Uterus (tissue), 4 donors: ENCODE results near the gene FKBP2. TPM values are rescaled to one million over a fixed set of nuclear protein-coding genes. Genes with fewer than 3 reads are reported as not detected.

Experiments used
- DNase-seq, 2 donors: peaks; one replicate each; pipeline ENCODE4 v3.0.0-alpha.2; 2019 to 2020
- H3K27ac ChIP-seq, 2 donors: fragments of 200-600 bp; sonication (generic); 1 replicate in 1 of 2; 2 replicates in 1 of 2; pipeline ENCODE4 v1.5.1; 2016 to 2018
- H3K27me3 ChIP-seq, 2 donors: fragments of 200-600 bp; sonication (generic); one replicate each; pipeline ENCODE4 v1.5.1; 2018 to 2019; ENCODE audit warnings: control low read depth in 1 of 2
- H3K36me3 ChIP-seq, 2 donors: fragments of 200-600 bp; sonication (generic); one replicate each; pipeline ENCODE4 v1.5.1; 2019; ENCODE audit warnings: control low read depth in 1 of 2
- H3K4me1 ChIP-seq, 2 donors: fragments of 200-600 bp; sonication (generic); one replicate each; pipeline ENCODE4 v1.5.1; 2018 to 2019; ENCODE audit warnings: control low read depth in 1 of 2
- H3K4me3 ChIP-seq, 2 donors: fragments of 200-600 bp; sonication (generic); 1 replicate in 1 of 2; 2 replicates in 1 of 2; pipeline ENCODE4 v1.5.1; 2018 to 2019; ENCODE audit warnings: mild to moderate bottlenecking in 1 of 2
- H3K9me3 ChIP-seq, 2 donors: fragments of 200-600 bp; sonication (generic); one replicate each; pipeline ENCODE4 v1.5.1; 2019; ENCODE audit warnings: control low read depth in 1 of 2
- CTCF ChIP-seq, 4 experiments: fragments of 200-600 bp in 2 of 4; fragments of 450-650 bp in 2 of 4; sonication (generic) in 2 of 4; IDR thresholded peaks; one replicate each; pipeline ENCODE4 v1.5.1; 2016 to 2019; ENCODE audit warnings: antibody characterized with exemption in 4 of 4, mild to moderate bottlenecking in 2 of 4, moderate library complexity in 1 of 4
- POLR2A ChIP-seq, 2 donors: fragments of 450-650 bp; IDR thresholded peaks; one replicate each; pipeline ENCODE4 v1.6.1; 2016; ENCODE audit warnings: antibody characterized with exemption in 2 of 2, mild to moderate bottlenecking in 1 of 2, moderate library complexity in 1 of 2
- intact Hi-C: fragments of 100-400 bp; cut with DNase I; formaldehyde crosslinking; loops from one replicate; pipeline ENCODE4 v1.15.1; 2023; ENCODE audit warnings: low total_unique reads
- total RNA-seq, 4 donors: library from RNA; depleted of rRNA in 3 of 4; stranded (reverse); fragments of >200 nt in 3 of 4; gene quantifications; one replicate each; pipeline versions ENCODE4 v1.1.0 to v1.2.4, GENCODE V29; 2014 to 2023
- donor health status: DM: yes; HTN: yes; CAD: no.

FKBP2 gene
- total RNA-seq, 4 donors from 2014 or later: 22.3 to 74.0 (median 37.7) TPM

GRCh38 chr11:64227405-64227956 lies 13.4 kb upstream of the FKBP2 start:
- no peak overlapping the region for H3K27ac ChIP-seq
- peak in 1 of 2 donors; percentile 24 for DNase-seq
- H3K4me1 ChIP-seq: peaks cover 4 to 25% of the 10 kb centered on the region in 2 donors
- no peak for TF ChIP-seq CTCF (IDR thresholded peaks at IDR 0.05)
- TF ChIP-seq POLR2A (IDR thresholded peaks at IDR 0.05): no peak
- no peaks in the 10 kb centered on the region for H3K27me3 ChIP-seq
- no peak overlapping the region for H3K4me3 ChIP-seq
- no peaks in the 10 kb centered on the region for H3K36me3 ChIP-seq
- no peaks in the 10 kb centered on the region for H3K9me3 ChIP-seq
- intact Hi-C loops: no loop called here

GRCh38 chr11:64229090-64229743 lies 11.7 kb upstream of the FKBP2 start:
- Histone ChIP-seq H3K36me3 (no peaks in the 10 kb centered on the region), H3K9me3 (no peaks in the 10 kb centered on the region), H3K4me3 (no peak overlapping the region), H3K4me1 (peaks cover 4 to 33% of the 10 kb centered on the region in 2 donors), H3K27me3 (no peaks in the 10 kb centered on the region), H3K27ac (peak overlapping the region; percentile 90 to 96)
- TF ChIP-seq POLR2A (IDR thresholded peaks at IDR 0.05) (no peak), CTCF (IDR thresholded peaks at IDR 0.05) (no peak)
- intact Hi-C loops: no loop called here
- peak in 1 of 2 donors; percentile 26 for DNase-seq

DNA sequence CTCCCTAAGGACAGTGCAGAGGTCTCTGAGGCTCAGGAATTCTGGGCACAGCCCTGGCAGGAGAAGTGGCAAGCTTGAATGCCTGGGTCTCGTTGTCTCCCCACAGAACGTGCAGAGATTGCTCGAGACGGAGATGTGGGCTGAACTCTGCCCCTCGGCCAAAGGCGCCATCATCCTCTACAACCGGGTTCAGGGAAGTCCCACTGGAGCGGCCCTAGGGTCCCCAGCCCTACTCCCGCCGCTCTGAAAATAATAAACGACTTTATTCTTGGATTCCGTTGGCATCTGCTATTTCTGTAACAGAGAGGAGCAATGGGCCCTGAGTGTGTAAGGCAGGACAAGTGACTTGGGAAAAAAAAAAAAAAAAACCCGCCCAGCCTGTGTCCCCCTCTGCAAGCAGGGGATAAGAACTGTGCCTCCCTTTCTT lies 11.1 kb upstream of the FKBP2 start:
- Histone ChIP-seq H3K4me1 (peaks cover 4 to 33% of the 10 kb centered on the region in 2 donors), H3K27ac (peak overlapping the region; percentile 90 to 96), H3K27me3 (no peaks in the 10 kb centered on the region), H3K9me3 (no peaks in the 10 kb centered on the region), H3K4me3 (peak overlapping the region; percentile 54 to 79), H3K36me3 (no peaks in the 10 kb centered on the region)
- DNase-seq: peak in 1 of 2 donors; percentile 26
- TF ChIP-seq CTCF (IDR thresholded peaks at IDR 0.05) (no peak), POLR2A (IDR thresholded peaks at IDR 0.05) (no peak)
- intact Hi-C loops: no loop called here

GRCh38 chr11:64230171-64230984 lies 10.5 kb upstream of the FKBP2 start, which contains the start of gene DNAJC4:
Gene DNAJC4 (plus strand): TSS chr11:64230548. CDS start chr11:64230855, 307 bp downstream.
- H3K9me3 ChIP-seq: no peaks in the 10 kb centered on the region
- no peaks in the 10 kb centered on the region for H3K36me3 ChIP-seq
- H3K27ac ChIP-seq: peak within 1 kb of the TSS; percentile 90 to 96
- H3K27me3 ChIP-seq: no peaks in the 10 kb centered on the region
- DNase-seq: peak; percentile 91 to 95
- TF ChIP-seq POLR2A (IDR thresholded peaks at IDR 0.05): peak in 1 of 2 donors; percentile 67
- no peak for TF ChIP-seq CTCF (IDR thresholded peaks at IDR 0.05)
- intact Hi-C loops: no loop called here
- peak within 1 kb of the TSS; percentile 54 to 79 for H3K4me3 ChIP-seq
- H3K4me1 ChIP-seq: peaks cover 4 to 28% of the 10 kb centered on the region in 2 donors
